SK-N-SH (cell line): Measurements from ENCODE around the gene MMP2. TPM values are rescaled to one million over a fixed set of nuclear protein-coding genes. Genes with fewer than 3 reads are reported as not detected.

Source experiments
- CTCF ChIA-PET: fragments of 300-600, 350-600 bp; formaldehyde crosslinking; extraction: SDS; loops from one replicate; lab custom pipeline; 2021; lab: Yijun Ruan, JAX
- POLR2A ChIA-PET: fragments of 350-600 bp; sonication (Branson Sonifier 250); formaldehyde crosslinking; extraction: SDS; loops from one replicate; lab custom pipeline; 2020; ENCODE audit warnings: antibody characterized with exemption, inconsistent platforms; lab: Yijun Ruan, JAX
- DNase-seq: peaks from one replicate; pipeline ENCODE4 v3.0.0; 2012
- H2AFZ ChIP-seq: fragments of 200-600 bp; sonication (generic); 2 replicates; pipeline ENCODE4 v1.8.1; 2016; ENCODE audit warnings: antibody characterized with exemption, mild to moderate bottlenecking, low read depth
- H3F3A ChIP-seq: fragments of 200-600 bp; sonication (generic); replicated peaks from 2 replicates; pipeline ENCODE3; 2016; ENCODE audit warnings: antibody characterized with exemption, mild to moderate bottlenecking; ENCODE audit not compliant: insufficient read depth
- H3K27ac ChIP-seq, 2 experiments: fragments of 200-500 bp in 1 of 2; fragments of 200-600 bp in 1 of 2; sonication (Bioruptor generic) in 1 of 2; sonication (generic), shearing (Covaris generic) in 1 of 2; 2 replicates each; pipeline versions ENCODE4 v1.5.1 to v1.6.1; 2014 to 2016; ENCODE audit warnings: low read depth in 2 of 2, inconsistent platforms in 1 of 2, low read length in 1 of 2, mild to moderate bottlenecking in 1 of 2, mixed read lengths in 1 of 2
- H3K27me3 ChIP-seq: fragments of 200-600 bp; sonication (generic), shearing (Covaris generic); 2 replicates; pipeline ENCODE4 v1.6.1; 2016; ENCODE audit warnings: mixed run types; ENCODE audit not compliant: insufficient read depth
- H3K36me3 ChIP-seq, 2 experiments: fragments of 200-500 bp in 1 of 2; fragments of 200-600 bp in 1 of 2; sonication (Bioruptor generic) in 1 of 2; sonication (generic) in 1 of 2; replicated peaks in 1 of 2; 2 replicates each; pipeline versions ENCODE3 to v1.5.1; 2014 to 2016; ENCODE audit warnings: low read length in 1 of 2, mild to moderate bottlenecking in 1 of 2; ENCODE audit not compliant: insufficient read depth in 2 of 2, control insufficient read depth in 1 of 2
- H3K4me1 ChIP-seq, 2 experiments: fragments of 200-500 bp in 1 of 2; fragments of 200-600 bp in 1 of 2; sonication (Bioruptor generic) in 1 of 2; sonication (generic), shearing (Covaris generic) in 1 of 2; 2 replicates each; pipeline versions ENCODE4 v1.5.1 to v1.6.1; 2014 to 2016; ENCODE audit warnings: low read depth in 1 of 2, low read length in 1 of 2, mixed run types in 1 of 2; ENCODE audit not compliant: insufficient read depth in 2 of 2, control insufficient read depth in 1 of 2
- H3K4me2 ChIP-seq: fragments of 200-600 bp; sonication (generic), shearing (Covaris generic); 2 replicates; pipeline ENCODE4 v1.6.1; 2017; ENCODE audit warnings: mixed run types
- H3K4me3 ChIP-seq, 2 experiments: fragments of 200-500 bp in 1 of 2; fragments of 200-600 bp in 1 of 2; sonication (Bioruptor generic) in 1 of 2; sonication (generic), shearing (Covaris generic) in 1 of 2; 2 replicates each; pipeline versions ENCODE4 v1.5.1 to v1.8.1; 2014 to 2016; ENCODE audit warnings: low read depth in 2 of 2, inconsistent platforms in 1 of 2, low read length in 1 of 2, mild to moderate bottlenecking in 1 of 2, mixed read lengths in 1 of 2, moderate library complexity in 1 of 2
- H3K79me2 ChIP-seq: fragments of 200-600 bp; sonication (generic); 2 replicates; pipeline ENCODE4 v1.8.1; 2017; ENCODE audit warnings: mild to moderate bottlenecking; ENCODE audit not compliant: insufficient read depth
- H3K9ac ChIP-seq: fragments of 200-600 bp; sonication (generic); 2 replicates; pipeline ENCODE4 v1.6.1; 2017; ENCODE audit warnings: mixed run types
- H3K9me2 ChIP-seq: fragments of 200-600 bp; sonication (generic); 2 replicates; pipeline ENCODE4 v1.6.1; 2017; ENCODE audit warnings: mixed run types
- H3K9me3 ChIP-seq: fragments of 200-600 bp; sonication (generic); 2 replicates; pipeline ENCODE4 v1.6.1; 2017; ENCODE audit warnings: mixed run types, mild to moderate bottlenecking, moderate library complexity
- H4K20me1 ChIP-seq: fragments of 200-600 bp; sonication (generic); 2 replicates; pipeline ENCODE4 v1.6.1; 2017; ENCODE audit warnings: mild to moderate bottlenecking, mixed run types; ENCODE audit not compliant: insufficient read depth
- ELF1 ChIP-seq: IDR thresholded peaks from 2 replicates; pipeline ENCODE4 v1.4.0; 2012
- EP300 ChIP-seq, 2 experiments: IDR thresholded peaks; 2 replicates each; pipeline versions ENCODE4 v1.4.0 to v1.6.1; 2012; ENCODE audit warnings: borderline replicate concordance in 1 of 2, low read depth in 1 of 2, low read length in 1 of 2
- FOXM1 ChIP-seq: IDR thresholded peaks from 2 replicates; pipeline ENCODE4 v1.4.0; 2012; ENCODE audit warnings: low read depth, mild to moderate bottlenecking
- GABPA ChIP-seq: IDR thresholded peaks from 2 replicates; pipeline ENCODE4 v1.4.0; 2012; ENCODE audit warnings: low read depth, mild to moderate bottlenecking
- GATA2 ChIP-seq: sonication (generic); formaldehyde crosslinking; IDR thresholded peaks from 2 replicates; pipeline ENCODE4 v1.5.0; 2020; ENCODE audit warnings: mild to moderate bottlenecking, missing genetic modification reagents
- JUND ChIP-seq: IDR thresholded peaks from 2 replicates; pipeline ENCODE4 v1.4.0; 2012
- MEF2A ChIP-seq: IDR thresholded peaks from 2 replicates; pipeline ENCODE4 v1.4.0; 2012; ENCODE audit warnings: low read depth, borderline replicate concordance
- NFIC ChIP-seq: IDR thresholded peaks from 2 replicates; pipeline ENCODE4 v1.4.0; 2012; ENCODE audit warnings: borderline replicate concordance
- NRF1 ChIP-seq: IDR thresholded peaks from 2 replicates; pipeline ENCODE4 v1.6.1; 2012; ENCODE audit warnings: low read depth, mild to moderate bottlenecking, low read length
- RCOR1 ChIP-seq: fragments of 150-350 bp; IDR thresholded peaks from 2 replicates; pipeline ENCODE4 v1.6.1; 2017; ENCODE audit warnings: antibody characterized with exemption, low read length
- RFX5 ChIP-seq: IDR thresholded peaks from 2 replicates; pipeline ENCODE4 v1.6.1; 2012; ENCODE audit warnings: mild to moderate bottlenecking, improper control_type of control experiment, low read length
- SMC3 ChIP-seq: IDR thresholded peaks from 2 replicates; pipeline ENCODE4 v1.6.1; 2012; ENCODE audit warnings: low read depth, low read length, improper control_type of control experiment
- TAF1 ChIP-seq: IDR thresholded peaks from 2 replicates; pipeline ENCODE4 v1.6.1; 2012; ENCODE audit warnings: low read depth, mild to moderate bottlenecking, low read length, moderate library complexity, borderline replicate concordance
- TCF12 ChIP-seq: IDR thresholded peaks from 2 replicates; pipeline ENCODE4 v1.4.0; 2012
- USF2 ChIP-seq: fragments of 150-350 bp; IDR thresholded peaks from 2 replicates; pipeline ENCODE4 v1.6.1; 2017; ENCODE audit warnings: antibody characterized with exemption, low read length, low read depth, borderline replicate concordance
- YY1 ChIP-seq: IDR thresholded peaks from 2 replicates; pipeline ENCODE4 v1.4.0; 2012; ENCODE audit warnings: low read depth, mild to moderate bottlenecking
- WGBS: methylation state at CpG from one replicate; pipeline ENCODE4 v1.1.6; 2017; ENCODE audit warnings: low lambda C conversion rate; 5-methylcytosine and 5-hydroxymethylcytosine counted together
- polyA plus RNA-seq, 3 experiments: library from polyadenylated mRNA; depleted of rRNA; stranded (reverse); fragments of >200 nt; gene quantifications; 2 replicates each; pipeline ENCODE4 v1.2.3, GENCODE V29; 2012
- TF ChIP-seq, protein P1 (sequence below): IDR thresholded peaks from 2 replicates; pipeline ENCODE4 v1.4.0; 2012; ENCODE audit warnings: low read depth, borderline replicate concordance
- TF ChIP-seq, protein P2 (sequence below): IDR thresholded peaks from 2 replicates; pipeline ENCODE4; 2012
- TF ChIP-seq, protein P3 (sequence below): IDR thresholded peaks from 2 replicates; pipeline ENCODE4 v1.6.1; 2012; ENCODE audit warnings: mild to moderate bottlenecking, low read depth, low read length, moderate library complexity

The MMP2 gene
- polyA plus RNA-seq, 1 of the 3 experiments (the other 2 are of a cell fraction), result 1,101 TPM

DNA sequence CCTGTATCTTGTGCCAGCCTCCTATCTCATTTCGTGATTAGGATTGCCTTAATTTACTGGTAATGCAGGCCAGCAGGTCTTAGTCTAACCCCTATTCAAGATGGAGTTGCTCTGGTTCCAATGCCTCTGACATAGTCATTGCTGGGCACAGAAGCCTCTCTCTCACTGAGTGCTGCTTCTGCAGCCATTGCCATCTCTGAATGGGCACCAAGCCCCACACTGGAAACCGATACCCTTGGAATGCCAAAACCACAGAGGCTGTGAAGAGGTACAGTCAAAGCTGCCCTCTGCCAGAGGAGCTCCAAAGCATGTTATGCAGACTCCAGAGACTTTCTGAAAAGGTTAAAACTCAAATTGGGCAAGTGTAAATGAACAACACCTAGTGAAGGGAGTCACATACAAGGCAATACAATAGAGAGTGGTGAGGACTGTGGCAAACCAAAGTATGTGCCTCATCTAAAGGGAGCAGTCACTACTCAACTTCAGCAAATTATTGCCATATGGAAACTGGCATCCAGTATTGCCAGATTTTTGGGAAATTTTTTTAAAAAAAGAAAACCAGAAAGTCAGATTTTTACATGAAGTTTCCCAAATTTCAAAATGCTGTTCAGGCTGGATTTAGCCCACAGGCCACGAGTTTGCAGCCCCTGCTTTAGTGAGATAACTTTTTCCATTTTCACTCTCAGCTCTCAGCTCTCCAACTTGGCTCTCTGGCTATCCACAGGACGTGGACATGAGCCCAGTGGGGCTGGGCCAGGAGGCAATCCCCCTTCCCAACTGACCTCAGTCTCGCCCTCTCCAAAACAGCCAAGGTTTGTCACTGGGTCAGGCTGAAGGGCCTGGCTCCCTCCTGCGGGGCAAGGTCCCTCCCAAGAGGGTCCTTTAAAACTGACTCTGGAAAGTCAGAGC is 2.1 kb upstream of the MMP2 start:
- CTCF ChIA-PET, result interaction anchor here (1.0 to 2.5 kb wide), 4 partner anchors 11 to 365 kb away, joined by 3 to 23 read pairs (median 4); no protein-coding TSS in a partner anchor
- no peaks in the 10 kb centered on the region for H3K9me2 ChIP-seq
- no peak for DNase-seq

DNA sequence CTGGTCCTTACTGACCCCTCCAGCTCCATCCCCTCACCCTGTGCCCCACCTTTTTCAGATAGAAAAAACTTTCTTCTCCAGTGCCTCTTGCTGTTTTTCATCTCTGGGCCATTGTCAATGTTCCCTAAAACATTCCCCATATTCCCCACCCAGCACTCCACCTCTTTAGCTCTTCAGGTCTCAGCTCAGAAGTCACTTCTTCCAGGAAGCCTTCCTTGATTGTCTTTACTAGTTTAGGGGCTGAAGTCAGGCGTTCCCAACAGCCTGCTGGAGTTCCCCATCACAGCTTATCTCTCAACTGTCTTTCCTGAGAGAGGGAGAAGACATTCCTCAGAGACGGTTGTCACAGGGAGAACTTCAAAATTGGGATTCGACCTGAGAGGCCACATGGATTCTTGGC is 1.3 kb upstream of the MMP2 start:
- TF ChIP-seq, protein P1, sequence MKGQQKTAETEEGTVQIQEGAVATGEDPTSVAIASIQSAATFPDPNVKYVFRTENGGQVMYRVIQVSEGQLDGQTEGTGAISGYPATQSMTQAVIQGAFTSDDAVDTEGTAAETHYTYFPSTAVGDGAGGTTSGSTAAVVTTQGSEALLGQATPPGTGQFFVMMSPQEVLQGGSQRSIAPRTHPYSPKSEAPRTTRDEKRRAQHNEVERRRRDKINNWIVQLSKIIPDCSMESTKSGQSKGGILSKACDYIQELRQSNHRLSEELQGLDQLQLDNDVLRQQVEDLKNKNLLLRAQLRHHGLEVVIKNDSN, result no peak
- TF ChIP-seq EP300 (IDR thresholded peaks at IDR 0.05; ENCODE audit: borderline replicate concordance in 1 of 2, low read depth in 1 of 2, low read length in 1 of 2), result no peak
- TF ChIP-seq ELF1, result no peak
- no peak for TF ChIP-seq GABPA
- TF ChIP-seq RCOR1, result no peak
- TF ChIP-seq USF2, result no peak
- no peak for TF ChIP-seq YY1
- no peak for TF ChIP-seq RFX5
- TF ChIP-seq JUND, result no peak
- no peak for TF ChIP-seq NFIC
- no peak for TF ChIP-seq FOXM1
- no peak for TF ChIP-seq MEF2A
- TF ChIP-seq TCF12, result no peak
- no peak for TF ChIP-seq SMC3
- no peak for TF ChIP-seq GATA2 (CRISPR knock-in tag)
- TF ChIP-seq, protein P2, sequence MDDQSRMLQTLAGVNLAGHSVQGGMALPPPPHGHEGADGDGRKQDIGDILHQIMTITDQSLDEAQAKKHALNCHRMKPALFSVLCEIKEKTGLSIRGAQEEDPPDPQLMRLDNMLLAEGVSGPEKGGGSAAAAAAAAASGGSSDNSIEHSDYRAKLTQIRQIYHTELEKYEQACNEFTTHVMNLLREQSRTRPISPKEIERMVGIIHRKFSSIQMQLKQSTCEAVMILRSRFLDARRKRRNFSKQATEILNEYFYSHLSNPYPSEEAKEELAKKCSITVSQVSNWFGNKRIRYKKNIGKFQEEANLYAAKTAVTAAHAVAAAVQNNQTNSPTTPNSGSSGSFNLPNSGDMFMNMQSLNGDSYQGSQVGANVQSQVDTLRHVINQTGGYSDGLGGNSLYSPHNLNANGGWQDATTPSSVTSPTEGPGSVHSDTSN, result no peak
- TF ChIP-seq, protein P3, sequence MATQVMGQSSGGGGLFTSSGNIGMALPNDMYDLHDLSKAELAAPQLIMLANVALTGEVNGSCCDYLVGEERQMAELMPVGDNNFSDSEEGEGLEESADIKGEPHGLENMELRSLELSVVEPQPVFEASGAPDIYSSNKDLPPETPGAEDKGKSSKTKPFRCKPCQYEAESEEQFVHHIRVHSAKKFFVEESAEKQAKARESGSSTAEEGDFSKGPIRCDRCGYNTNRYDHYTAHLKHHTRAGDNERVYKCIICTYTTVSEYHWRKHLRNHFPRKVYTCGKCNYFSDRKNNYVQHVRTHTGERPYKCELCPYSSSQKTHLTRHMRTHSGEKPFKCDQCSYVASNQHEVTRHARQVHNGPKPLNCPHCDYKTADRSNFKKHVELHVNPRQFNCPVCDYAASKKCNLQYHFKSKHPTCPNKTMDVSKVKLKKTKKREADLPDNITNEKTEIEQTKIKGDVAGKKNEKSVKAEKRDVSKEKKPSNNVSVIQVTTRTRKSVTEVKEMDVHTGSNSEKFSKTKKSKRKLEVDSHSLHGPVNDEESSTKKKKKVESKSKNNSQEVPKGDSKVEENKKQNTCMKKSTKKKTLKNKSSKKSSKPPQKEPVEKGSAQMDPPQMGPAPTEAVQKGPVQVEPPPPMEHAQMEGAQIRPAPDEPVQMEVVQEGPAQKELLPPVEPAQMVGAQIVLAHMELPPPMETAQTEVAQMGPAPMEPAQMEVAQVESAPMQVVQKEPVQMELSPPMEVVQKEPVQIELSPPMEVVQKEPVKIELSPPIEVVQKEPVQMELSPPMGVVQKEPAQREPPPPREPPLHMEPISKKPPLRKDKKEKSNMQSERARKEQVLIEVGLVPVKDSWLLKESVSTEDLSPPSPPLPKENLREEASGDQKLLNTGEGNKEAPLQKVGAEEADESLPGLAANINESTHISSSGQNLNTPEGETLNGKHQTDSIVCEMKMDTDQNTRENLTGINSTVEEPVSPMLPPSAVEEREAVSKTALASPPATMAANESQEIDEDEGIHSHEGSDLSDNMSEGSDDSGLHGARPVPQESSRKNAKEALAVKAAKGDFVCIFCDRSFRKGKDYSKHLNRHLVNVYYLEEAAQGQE, result no peak
- TF ChIP-seq NRF1, result no peak
- TF ChIP-seq TAF1, result no peak
- TF ChIP-seq, all 33 proteins: peak for 0
- Histone ChIP-seq H3K27ac (no peak overlapping the region), H3K79me2 (peaks cover 35% of the 10 kb centered on the region), H3K4me2 (no peak overlapping the region), H3K27me3 (no peaks in the 10 kb centered on the region), H3K36me3 (peaks cover 13 to 14% of the 10 kb centered on the region in 2 experiments), H3K9ac (no peak overlapping the region), H3K4me1 (peaks cover 16 to 26% of the 10 kb centered on the region in 2 experiments), H3K9me2 (no peaks in the 10 kb centered on the region), H2AFZ (no peak overlapping the region), H3K4me3 (no peak overlapping the region), H3K9me3 (no peaks in the 10 kb centered on the region), H4K20me1 (peaks cover 23% of the 10 kb centered on the region), H3F3A (peaks cover 20% of the 10 kb centered on the region)
- DNase-seq, result no peak
- CTCF ChIA-PET, result interaction anchor here (1.0 to 2.5 kb wide), 2 partner anchors 12 to 364 kb away, joined by 3 to 23 read pairs; no protein-coding TSS in a partner anchor
- POLR2A ChIA-PET, result no interaction called here
- WGBS, result 90% methylated on average over 3 of the region's 3 CpGs

More for the DNA sequence above, 2.1 kb upstream of the MMP2 start:
- POLR2A ChIA-PET, result no interaction called here
- Histone ChIP-seq H3K79me2 (peaks cover 26% of the 10 kb centered on the region), H2AFZ (no peak overlapping the region), H3K27me3 (no peaks in the 10 kb centered on the region), H3F3A (peaks cover 27% of the 10 kb centered on the region), H3K9ac (no peak overlapping the region), H3K4me1 (peaks cover 19 to 22% of the 10 kb centered on the region in 2 experiments), H4K20me1 (peaks cover 15% of the 10 kb centered on the region), H3K4me2 (no peak overlapping the region), H3K27ac (peak overlapping the region; percentile 18 to 53; a peak in 2 of 4 replicates), H3K4me3 (no peak overlapping the region), H3K9me3 (no peaks in the 10 kb centered on the region), H3K36me3 (peaks cover 4 to 5% of the 10 kb centered on the region in 2 experiments)
- TF ChIP-seq YY1 (peak; percentile 65; the same call in 1 of the 2 replicates), TCF12 (peak; percentile 34; the same call in 1 of the 2 replicates), MEF2A (no peak), FOXM1 (no peak), NFIC (peak; percentile 71)
- 74% methylated on average over 4 of the region's 6 CpGs for WGBS
